NCI-H460 (cell line): ENCODE data around the gene TBC1D22A. TPM values are rescaled to one million over a fixed set of nuclear protein-coding genes. Genes with fewer than 3 reads are reported as not detected.

Source experiments
- DNase-seq: peaks from one replicate; pipeline ENCODE4 v3.0.0-alpha.2; 2016; ENCODE audit warnings: low read depth; ENCODE audit errors: extremely low read depth
- total RNA-seq: library from RNA; depleted of rRNA; stranded (reverse); fragments of >200 nt; shearing (Covaris generic); gene quantifications from 2 replicates; pipeline ENCODE4 v1.2.3, GENCODE V29; 2014

TBC1D22A gene
- total RNA-seq, 1 experiment from 2014 or later, result 8.7 TPM

GRCh38 chr22:46897246-46897623, 134.8 kb downstream of the TBC1D22A start:
- no peak for DNase-seq

- DNase-seq, result no peak
These were observed 138.1 kb downstream of the TBC1D22A start for GRCh38 chr22:46900549-46900948.

GRCh38 chr22:46902436-46902835, 140.0 kb downstream of the TBC1D22A start:
- DNase-seq, result no peak

GRCh38 chr22:46902998-46903916, 140.8 kb downstream of the TBC1D22A start:
- DNase-seq, result no peak

GRCh38 chr22:46905415-46905814, 143.0 kb downstream of the TBC1D22A start:
- DNase-seq, result no peak

DNA sequence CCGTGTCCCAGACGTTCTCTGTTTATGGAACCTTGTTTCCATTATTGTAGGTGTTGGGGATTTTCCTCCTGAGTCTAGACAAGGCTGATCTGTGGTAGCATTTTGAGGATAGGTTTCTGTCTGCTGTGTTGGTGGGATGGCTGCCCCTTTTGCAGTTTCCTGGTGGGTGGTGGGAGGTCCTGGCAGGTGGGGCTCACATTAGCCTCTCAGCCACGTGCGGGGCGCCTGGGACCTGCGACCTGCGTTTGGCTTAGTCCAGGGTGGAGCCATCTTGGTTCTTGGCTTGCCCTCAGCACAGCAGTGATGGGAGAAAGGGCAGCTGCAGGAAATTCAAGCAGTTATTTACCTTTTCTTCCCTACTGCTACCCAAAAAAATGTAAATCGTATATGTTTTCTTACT, 143.4 kb downstream of the TBC1D22A start:
- DNase-seq, result no peak

GRCh38 chr22:46906326-46907045, 144.0 kb downstream of the TBC1D22A start:
- no peak for DNase-seq

GRCh38 chr22:46907241-46908215, 145.1 kb downstream of the TBC1D22A start:
- DNase-seq, result no peak

DNA sequence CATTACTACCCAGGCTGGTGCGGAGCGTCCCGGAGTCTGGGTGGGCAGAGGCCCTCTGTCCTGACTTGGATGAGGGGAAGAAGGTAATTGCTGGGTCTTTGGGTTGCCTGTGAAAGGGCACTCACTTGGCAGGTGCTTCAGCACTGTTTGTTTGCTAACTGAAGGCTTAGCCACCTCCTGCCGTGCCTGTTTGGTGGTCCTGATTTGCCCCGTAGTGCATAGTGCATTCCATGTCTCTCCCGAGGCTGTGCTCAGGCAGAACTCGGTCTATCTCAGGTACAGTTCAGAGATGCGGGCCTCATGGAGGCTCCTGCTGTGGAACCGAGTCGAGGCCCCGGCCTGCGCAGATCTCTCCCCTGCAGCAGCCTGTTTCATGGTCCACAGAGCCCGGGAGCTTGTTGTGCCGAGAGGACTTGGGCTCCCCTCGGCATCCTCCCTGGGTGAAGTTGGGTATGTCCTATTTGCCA, 146.2 kb downstream of the TBC1D22A start:
- DNase-seq, result no peak

- no peak for DNase-seq
These were observed 147.0 kb downstream of the TBC1D22A start for GRCh38 chr22:46909237-46910030.

DNA sequence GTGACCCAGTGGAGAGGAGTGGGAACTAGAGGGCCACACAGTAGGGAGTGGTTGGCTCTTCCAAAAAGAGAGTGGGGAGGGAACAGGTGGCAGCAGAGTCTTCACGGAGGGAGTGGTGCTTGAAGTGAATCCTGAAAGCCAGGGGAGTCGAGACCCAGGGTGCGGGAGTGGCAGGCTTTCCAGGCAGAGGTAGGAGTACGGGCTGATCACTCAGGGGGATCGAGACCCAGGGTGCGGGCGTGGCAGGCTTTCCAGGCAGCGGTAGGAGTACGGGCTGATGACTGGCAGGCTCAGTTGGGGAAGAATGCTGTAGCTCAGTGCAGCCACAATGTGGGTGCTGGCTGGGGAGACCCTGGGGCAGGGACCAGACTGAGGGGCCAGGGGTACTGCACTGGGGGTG, 148.2 kb downstream of the TBC1D22A start:
- no peak for DNase-seq

GRCh38 chr22:46911346-46911745, 148.9 kb downstream of the TBC1D22A start:
- DNase-seq, result no peak

DNA sequence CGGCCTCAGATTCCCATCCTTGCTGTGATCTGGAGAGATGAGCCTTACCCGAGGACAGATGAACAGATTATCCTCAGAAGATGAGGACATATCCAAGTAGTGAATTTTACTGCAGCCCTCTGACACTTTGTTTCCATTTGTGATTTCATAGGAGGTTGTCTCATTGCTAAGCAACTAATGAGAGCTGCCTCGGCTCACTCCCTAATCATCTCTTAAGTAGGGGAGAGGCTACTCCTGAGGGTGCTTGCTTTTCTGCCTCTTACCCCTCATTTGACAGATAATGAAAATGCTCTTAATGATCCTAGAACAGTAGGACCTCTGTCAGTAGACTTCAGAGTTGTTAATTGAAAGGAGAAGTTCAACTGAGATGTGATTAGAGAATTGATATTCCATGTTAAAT, 150.9 kb downstream of the TBC1D22A start:
- DNase-seq, result no peak

DNA sequence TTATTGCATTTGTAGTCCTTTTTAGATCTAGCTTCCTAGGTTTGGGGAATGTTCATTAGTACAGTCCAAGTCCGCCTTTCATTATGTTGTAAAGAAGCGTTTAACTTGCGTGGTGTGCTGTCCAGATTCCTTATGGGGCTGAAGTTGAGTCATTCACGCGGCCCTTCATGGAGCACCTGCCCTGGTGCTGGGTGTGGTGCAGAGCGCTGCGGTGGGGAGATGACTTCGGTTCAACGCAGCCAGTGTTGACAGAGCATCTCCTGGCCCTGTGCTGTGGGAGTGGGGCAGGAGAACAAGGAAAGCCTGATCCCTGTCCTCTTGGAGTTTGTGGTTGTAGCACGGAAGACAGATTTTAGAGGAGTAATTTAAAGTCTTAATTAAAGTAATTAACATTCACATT, 152.0 kb downstream of the TBC1D22A start:
- no peak for DNase-seq

DNA sequence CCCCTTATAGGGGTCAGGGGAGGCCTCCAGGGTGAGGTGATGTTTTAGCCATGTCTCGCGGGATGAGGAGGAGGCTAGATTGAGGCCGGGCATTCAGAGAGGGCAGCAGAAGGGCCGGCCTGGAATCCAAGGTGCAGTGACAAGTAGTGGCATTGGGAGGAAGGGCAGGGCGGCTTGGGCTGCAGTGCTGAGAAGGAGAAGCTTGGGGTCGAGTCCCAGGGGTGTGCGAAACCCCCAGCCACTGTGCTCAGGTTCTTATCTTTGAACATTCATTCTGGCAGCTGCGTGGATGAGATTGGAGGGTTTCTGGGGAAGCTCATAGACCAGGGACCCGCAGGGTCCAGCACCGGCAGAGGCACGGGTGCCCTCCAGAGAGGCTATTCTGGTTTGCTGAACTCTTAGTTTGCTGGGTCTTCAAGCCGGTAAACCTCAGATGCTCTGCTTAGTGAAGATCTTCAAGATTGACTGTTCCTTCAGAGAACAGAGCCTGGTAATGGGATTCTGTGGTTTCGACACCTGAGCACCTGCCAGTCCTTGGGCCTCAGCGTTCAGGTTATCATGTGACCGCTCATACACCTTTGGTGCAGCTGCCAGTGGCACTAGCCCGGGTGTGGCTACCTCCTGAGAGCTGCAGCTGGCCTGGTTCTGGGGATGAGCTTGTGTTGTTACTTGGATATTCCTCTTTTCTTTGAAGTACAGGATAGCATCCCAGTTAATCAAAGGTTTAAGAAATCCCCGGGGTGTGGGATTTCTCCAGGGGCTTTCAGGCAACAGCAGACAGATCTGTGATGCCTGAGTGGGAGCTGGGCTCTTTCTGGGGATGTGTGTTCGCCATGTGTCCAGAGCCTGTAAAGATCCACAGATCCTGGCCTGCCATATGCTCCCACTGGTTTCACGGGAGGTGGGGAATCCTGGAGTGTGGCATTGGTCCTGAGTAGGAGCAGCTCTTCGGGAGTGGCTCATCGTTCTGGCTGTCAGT, 152.8 kb downstream of the TBC1D22A start:
- DNase-seq, result no peak

DNA sequence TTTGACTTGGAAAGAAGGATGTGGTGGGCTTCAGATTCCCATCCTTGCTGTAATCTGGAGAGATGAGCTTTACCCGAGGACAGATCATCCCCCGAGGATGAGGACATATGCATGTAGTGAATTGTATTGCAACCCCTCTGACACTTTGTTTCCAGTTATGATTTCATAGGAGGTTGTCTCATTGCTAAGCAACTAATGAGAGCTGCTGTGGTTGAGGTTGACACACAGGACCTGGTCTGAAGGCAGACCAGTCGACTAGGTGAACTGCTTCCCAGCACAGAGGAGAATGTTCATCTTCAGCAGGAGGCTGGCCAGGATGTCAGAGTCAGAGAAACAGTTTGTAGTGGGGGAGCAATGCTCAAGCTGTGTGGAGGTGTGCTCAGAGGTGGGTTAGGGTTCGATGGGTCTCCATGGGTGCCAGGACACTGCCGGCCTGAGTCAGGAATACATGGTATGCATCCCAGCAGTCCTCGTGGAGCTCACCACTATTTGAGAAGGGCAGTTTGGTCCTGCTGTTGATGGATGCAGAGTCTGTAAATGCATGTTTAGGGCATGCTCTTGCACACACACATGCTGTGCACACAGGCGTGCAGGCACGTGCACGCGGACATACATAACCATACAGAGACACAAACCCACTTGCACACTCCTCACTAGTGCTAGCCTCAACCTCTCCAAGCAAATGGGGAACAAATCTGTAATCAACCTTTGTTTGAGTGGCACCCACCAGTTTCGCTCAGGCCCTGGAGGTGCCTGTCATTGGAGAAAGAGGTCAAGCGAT, 153.7 kb downstream of the TBC1D22A start:
- no peak for DNase-seq

- no peak for DNase-seq
These were observed 154.7 kb downstream of the TBC1D22A start for GRCh38 chr22:46916886-46917770.
